B cell (primary cell): Measurements from ENCODE around the gene C19orf12. TPM values are rescaled to one million over a fixed set of nuclear protein-coding genes. Genes with fewer than 3 reads are reported as not detected.
A peak's percentile ranks its signal among the peaks of the same experiment; 100 is the strongest.

Source experiments
- ATAC-seq: fragments of 200-7000 bp; cut with Tn5 transposase; one replicate; pipeline ENCODE4 v1.10.0; 2021; ENCODE audit warnings: low read depth, mild to moderate bottlenecking, moderate number of reproducible peaks, moderate library complexity
- CTCF ChIA-PET: fragments of 350-600 bp; sonication (Branson Sonifier 250); formaldehyde crosslinking; loops from one replicate; lab custom pipeline; 2021; ENCODE audit warnings: antibody characterized with exemption, inconsistent platforms; lab: Charles Lee
- POLR2A ChIA-PET: fragments of 350-600 bp; sonication (Branson Sonifier 250); formaldehyde crosslinking; loops from one replicate; lab custom pipeline; 2021; ENCODE audit warnings: antibody characterized with exemption; lab: Charles Lee
- DNase-seq: peaks from one replicate; pipeline ENCODE4 v3.0.0; 2013
- H2AFZ ChIP-seq: 2 replicates; pipeline ENCODE4 v1.6.1; 2012; ENCODE audit warnings: mild to moderate bottlenecking, low read depth, low read length; ENCODE audit not compliant: insufficient read depth, poor library complexity, severe bottlenecking
- H3K27ac ChIP-seq, 2 donors: 1 replicate in 1 of 2; 2 replicates in 1 of 2; pipeline ENCODE4 v1.5.1; 2012 to 2013; ENCODE audit warnings: low read length in 2 of 2, mild to moderate bottlenecking in 2 of 2, moderate library complexity in 1 of 2
- H3K27me3 ChIP-seq, 4 experiments: fragments of 200-600 bp in 1 of 4; sonication (generic) in 1 of 4; replicated peaks in 1 of 4; 1 replicate in 2 of 4; 2 replicates in 2 of 4; pipeline versions ENCODE4 v1.6.1 to v1.7.0; 2013 to 2016; ENCODE audit warnings: low read length in 3 of 4, mild to moderate bottlenecking in 2 of 4, mixed read lengths in 1 of 4, moderate library complexity in 1 of 4; ENCODE audit not compliant: insufficient read depth in 4 of 4, control insufficient read depth in 3 of 4; ENCODE audit errors: control extremely low read depth in 1 of 4
- H3K36me3 ChIP-seq, 2 experiments: replicated peaks in 1 of 2; 1 replicate in 1 of 2; 2 replicates in 1 of 2; pipeline versions ENCODE4 v1.6.1 to v1.7.1; 2013; ENCODE audit warnings: low read length in 1 of 2; ENCODE audit not compliant: insufficient read depth in 2 of 2, control insufficient read depth in 1 of 2; ENCODE audit errors: control extremely low read depth in 1 of 2, extremely low read depth in 1 of 2
- H3K4me1 ChIP-seq, 2 donors: fragments of 200-600 bp in 1 of 2; sonication (generic) in 1 of 2; 1 replicate in 1 of 2; 2 replicates in 1 of 2; pipeline versions ENCODE4 v1.5.1 to v1.6.1; 2013 to 2017; ENCODE audit warnings: low read length in 2 of 2; ENCODE audit not compliant: control insufficient read depth in 2 of 2, insufficient read depth in 2 of 2
- H3K4me2 ChIP-seq: replicated peaks from 2 replicates; pipeline ENCODE3; 2012; ENCODE audit warnings: mild to moderate bottlenecking, low read depth, low read length; ENCODE audit not compliant: poor library complexity, severe bottlenecking
- H3K4me3 ChIP-seq, 5 experiments: fragments of 200-600 bp in 1 of 5; sonication (generic) in 1 of 5; 1 replicate in 3 of 5; 2 replicates in 2 of 5; pipeline versions ENCODE4 v1.5.1 to v1.7.0; 2011 to 2016; ENCODE audit warnings: low read length in 4 of 5, mild to moderate bottlenecking in 4 of 5, low read depth in 2 of 5, control low read depth in 1 of 5, moderate library complexity in 1 of 5; ENCODE audit not compliant: insufficient read depth in 1 of 5; ENCODE audit errors: control extremely low read depth in 1 of 5, extremely low read depth in 1 of 5
- H3K79me2 ChIP-seq: fragments of 200-600 bp; sonication (generic); one replicate; pipeline ENCODE4 v1.6.0; 2016; ENCODE audit warnings: low read length; ENCODE audit not compliant: control insufficient read depth, insufficient read depth
- H3K9ac ChIP-seq: fragments of 200-600 bp; sonication (generic); 2 replicates; pipeline ENCODE4 v1.6.1; 2017; ENCODE audit warnings: mild to moderate bottlenecking, low read length, moderate library complexity
- H3K9me3 ChIP-seq, 3 donors: one replicate each; pipeline versions ENCODE4 v1.6.1 to v1.7.1; 2013; ENCODE audit warnings: low read length in 2 of 3; ENCODE audit not compliant: control insufficient read depth in 2 of 3, insufficient read depth in 1 of 3; ENCODE audit errors: control extremely low read depth in 1 of 3
- H4K20me1 ChIP-seq: 2 replicates; pipeline ENCODE4 v1.6.0; 2012; ENCODE audit warnings: mild to moderate bottlenecking, low read length; ENCODE audit not compliant: insufficient read depth, control insufficient read depth, poor library complexity, severe bottlenecking
- H3K27ac Mint-ChIP-seq: one replicate; pipeline ENCODE4 v1.8.0; 2021; ENCODE audit warnings: mixed read lengths
- H3K27me3 Mint-ChIP-seq: one replicate; pipeline ENCODE4 v1.8.0; 2021; ENCODE audit warnings: mixed read lengths
- H3K4me1 Mint-ChIP-seq: one replicate; pipeline ENCODE4 v1.8.0; 2021; ENCODE audit warnings: mixed read lengths
- H3K4me3 Mint-ChIP-seq: one replicate; pipeline ENCODE4 v1.8.0; 2021; ENCODE audit warnings: mixed read lengths
- H3K9me3 Mint-ChIP-seq: one replicate; pipeline ENCODE4 v1.8.0; 2022; ENCODE audit warnings: mixed read lengths; ENCODE audit not compliant: insufficient read depth
- EZH2 ChIP-seq: IDR thresholded peaks from 2 replicates; pipeline ENCODE4 v1.6.1; 2012; ENCODE audit warnings: borderline replicate concordance, low read depth, mild to moderate bottlenecking, moderate library complexity, low read length; ENCODE audit not compliant: insufficient read depth, poor library complexity, severe bottlenecking
- WGBS: methylation state at CpG from one replicate; pipeline ENCODE4 v1.1.5; 2013; ENCODE audit warnings: missing lambda C conversion rate; ENCODE audit not compliant: insufficient coverage; 5-methylcytosine and 5-hydroxymethylcytosine counted together
- intact Hi-C: fragments of 100-400 bp; cut with micrococcal nuclease; formaldehyde crosslinking; loops from one replicate; pipeline ENCODE4 v1.10.0; 2022
- polyA plus RNA-seq: library from polyadenylated mRNA; depleted of rRNA; stranded (reverse); fragments of >200 nt; gene quantifications from 2 replicates; pipeline ENCODE4 v1.2.3, GENCODE V29; 2012
- total RNA-seq, 2 donors: library from RNA; stranded (reverse); fragments of 120-200 nt in 1 of 2; gene quantifications; 1 replicate in 1 of 2; 2 replicates in 1 of 2; pipeline versions ENCODE4 v1.2.3 to v1.2.4, GENCODE V29; 2013 to 2022
- TF ChIP-seq, protein P1 (sequence below): fragments of 200-600 bp; IDR thresholded peaks from one replicate; pipeline ENCODE4 v1.8.0; 2022; ENCODE audit warnings: antibody characterized with exemption, mild to moderate bottlenecking

Gene C19orf12
- total and polyA plus RNA-seq, 2 donors (not counting 1 experiment from before 2014, with no cell fraction given), result 12.6 to 29.4 TPM

DNA sequence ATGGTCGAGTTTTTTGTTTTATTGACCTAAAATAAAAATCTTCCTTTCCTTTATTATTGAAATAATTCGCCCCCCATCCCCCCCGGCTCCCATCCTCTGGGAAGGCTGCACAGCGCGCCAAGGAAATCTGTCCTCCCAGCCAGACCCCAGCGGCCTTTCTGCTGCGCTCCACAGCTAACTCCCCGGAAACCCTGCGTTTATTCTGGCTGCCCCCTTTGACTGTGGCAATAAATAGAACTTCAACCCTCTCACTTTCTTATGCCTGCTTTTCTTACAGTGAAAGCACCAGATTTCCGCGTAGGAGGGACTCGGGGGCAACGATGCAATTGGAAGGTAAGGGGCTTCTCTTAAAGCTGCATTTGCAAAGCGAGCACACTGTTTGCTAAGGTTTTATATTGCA is 9.7 kb upstream of the C19orf12 start:
- peaks cover 8% of the 10 kb centered on the region for H3K4me1 Mint-ChIP-seq
- POLR2A ChIA-PET, result no interaction called here
- TF ChIP-seq, protein P1, sequence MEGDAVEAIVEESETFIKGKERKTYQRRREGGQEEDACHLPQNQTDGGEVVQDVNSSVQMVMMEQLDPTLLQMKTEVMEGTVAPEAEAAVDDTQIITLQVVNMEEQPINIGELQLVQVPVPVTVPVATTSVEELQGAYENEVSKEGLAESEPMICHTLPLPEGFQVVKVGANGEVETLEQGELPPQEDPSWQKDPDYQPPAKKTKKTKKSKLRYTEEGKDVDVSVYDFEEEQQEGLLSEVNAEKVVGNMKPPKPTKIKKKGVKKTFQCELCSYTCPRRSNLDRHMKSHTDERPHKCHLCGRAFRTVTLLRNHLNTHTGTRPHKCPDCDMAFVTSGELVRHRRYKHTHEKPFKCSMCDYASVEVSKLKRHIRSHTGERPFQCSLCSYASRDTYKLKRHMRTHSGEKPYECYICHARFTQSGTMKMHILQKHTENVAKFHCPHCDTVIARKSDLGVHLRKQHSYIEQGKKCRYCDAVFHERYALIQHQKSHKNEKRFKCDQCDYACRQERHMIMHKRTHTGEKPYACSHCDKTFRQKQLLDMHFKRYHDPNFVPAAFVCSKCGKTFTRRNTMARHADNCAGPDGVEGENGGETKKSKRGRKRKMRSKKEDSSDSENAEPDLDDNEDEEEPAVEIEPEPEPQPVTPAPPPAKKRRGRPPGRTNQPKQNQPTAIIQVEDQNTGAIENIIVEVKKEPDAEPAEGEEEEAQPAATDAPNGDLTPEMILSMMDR, result no peak
- TF ChIP-seq EZH2, result no peak

DNA sequence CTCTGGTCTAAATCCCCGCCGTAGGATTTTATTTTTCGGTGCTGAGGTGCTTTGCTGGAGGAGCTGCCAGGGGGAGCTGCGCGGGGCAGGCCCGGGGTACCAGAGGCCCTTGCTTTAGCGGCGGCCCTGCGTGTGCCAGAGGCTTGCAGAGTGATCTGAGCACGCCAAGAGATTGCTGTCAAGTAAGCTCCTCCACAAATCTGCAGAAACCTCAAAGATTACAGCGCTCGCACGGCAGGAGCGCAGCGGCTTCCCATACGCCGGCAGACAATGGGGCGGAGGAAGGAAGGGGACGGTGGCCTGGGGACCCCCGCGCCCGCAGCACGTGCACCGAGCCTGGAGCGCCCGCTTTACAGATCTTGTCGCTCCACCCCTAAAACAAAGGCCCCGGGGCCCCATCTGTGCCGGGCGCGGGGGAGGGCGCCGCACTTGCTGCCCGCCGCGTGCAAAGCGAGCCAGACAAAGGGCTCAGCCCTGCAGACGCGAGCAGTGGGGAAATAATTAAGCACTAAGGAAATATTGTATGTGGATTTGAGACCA is 9.1 kb upstream of the C19orf12 start:
- Mint-ChIP-seq H3K9me3 (no peaks in the 10 kb centered on the region), H3K4me1 (peaks cover 8% of the 10 kb centered on the region), H3K27me3 (peaks cover 43% of the 10 kb centered on the region), H3K27ac (no peak overlapping the region), H3K4me3 (peak overlapping the region; percentile 41)
- peak overlapping the region; percentile 37 for H3K9ac ChIP-seq
- POLR2A ChIA-PET, result no interaction called here
- WGBS, result 4% methylated on average over 39 of the region's 39 CpGs
- H3K4me3 ChIP-seq, result peak overlapping the region in 2 of 5 experiments; percentile 9 to 10
- no peaks in the 10 kb centered on the region for H3K9me3 ChIP-seq
- TF ChIP-seq, protein P1, result no peak
- TF ChIP-seq EZH2, result no peak
- H3K4me2 ChIP-seq, result peak overlapping the region; percentile 69
- peaks cover 8 to 12% of the 10 kb centered on the region in 2 donors for H3K4me1 ChIP-seq
- H3K27me3 ChIP-seq, result peaks cover 0 to 38% (median 15%) of the 10 kb centered on the region in 4 experiments
- peak overlapping the region; percentile 71 for H2AFZ ChIP-seq
- H3K79me2 ChIP-seq, result no peaks in the 10 kb centered on the region
- DNase-seq (peak; percentile 32), ATAC-seq (no peak)
- no peaks in the 10 kb centered on the region for H4K20me1 ChIP-seq
- H3K36me3 ChIP-seq, result no peaks in the 10 kb centered on the region
- intact Hi-C loops, result no loop called here
- CTCF ChIA-PET, result interaction anchor here (2.5 kb wide), 1 partner anchor 8 kb away, joined by 10 read pairs; no protein-coding TSS in a partner anchor
- no peak overlapping the region for H3K27ac ChIP-seq

More for the DNA sequence above, 9.7 kb upstream of the C19orf12 start:
- Histone ChIP-seq H3K4me2 (peak overlapping the region; percentile 69), H3K4me1 (peaks cover 8 to 12% of the 10 kb centered on the region in 2 donors), H3K27ac (no peak overlapping the region), H3K9me3 (no peaks in the 10 kb centered on the region), H4K20me1 (no peaks in the 10 kb centered on the region), H3K27me3 (peaks cover 0 to 38% (median 15%) of the 10 kb centered on the region in 4 experiments), H3K36me3 (no peaks in the 10 kb centered on the region), H3K79me2 (no peaks in the 10 kb centered on the region), H3K9ac (no peak overlapping the region), H3K4me3 (no peak overlapping the region), H2AFZ (peak overlapping the region; percentile 71)
- ATAC-seq (no peak), DNase-seq (no peak)
- CTCF ChIA-PET, result interaction anchor here (2.5 kb wide), 1 partner anchor 8 kb away, joined by 10 read pairs; no protein-coding TSS in a partner anchor
- intact Hi-C loops, result no loop called here
- H3K9me3 Mint-ChIP-seq, result no peaks in the 10 kb centered on the region
- no peak overlapping the region for H3K27ac Mint-ChIP-seq
- no peak overlapping the region for H3K4me3 Mint-ChIP-seq
- WGBS, result 78% methylated on average over 13 of the region's 14 CpGs
- peaks cover 49% of the 10 kb centered on the region for H3K27me3 Mint-ChIP-seq
